GM19025 (cell line): ENCODE data around the gene ERGIC1.

Experiments
- ATAC-seq: cut with Tn5 transposase; IDR thresholded peaks from one replicate; pipeline ENCODE4 v1.9.1; 2021; ENCODE audit warnings: mild to moderate bottlenecking, low read depth, moderate library complexity; ENCODE audit not compliant: unreplicated experiment

The ERGIC1 gene

DNA sequence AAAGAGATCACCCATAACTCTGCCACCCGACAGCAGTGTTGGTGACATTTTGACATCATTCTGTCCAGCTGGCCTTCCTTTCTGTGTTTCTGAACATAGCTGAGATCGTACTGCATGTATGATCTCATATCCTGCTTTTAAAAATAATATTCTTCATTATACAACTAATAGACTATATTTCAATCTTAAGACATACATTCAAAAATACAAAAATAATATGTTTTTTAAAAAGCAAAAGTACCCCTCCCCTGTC, 77.5 kb downstream of the ERGIC1 start:
- ATAC-seq: no peak

DNA sequence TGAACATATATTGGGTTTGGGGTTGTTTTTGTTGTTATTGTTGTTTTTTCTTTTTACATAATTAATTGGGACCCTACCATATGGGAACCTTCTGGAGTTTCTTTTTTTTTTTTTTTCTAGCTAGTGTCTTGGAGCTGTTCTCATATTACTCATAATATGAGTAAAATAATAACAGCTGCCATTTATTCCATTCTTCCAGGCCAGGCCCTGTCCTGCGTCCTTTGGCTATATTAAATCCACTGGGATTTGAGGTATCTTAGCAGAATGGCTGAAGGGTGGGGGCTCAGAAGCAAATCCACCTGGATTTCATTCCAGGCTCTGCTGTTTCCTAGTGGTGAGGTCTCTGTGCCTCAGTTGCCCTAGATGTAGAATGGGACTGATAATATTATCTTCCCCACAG, 77.9 kb downstream of the ERGIC1 start:
- ATAC-seq: no peak

DNA sequence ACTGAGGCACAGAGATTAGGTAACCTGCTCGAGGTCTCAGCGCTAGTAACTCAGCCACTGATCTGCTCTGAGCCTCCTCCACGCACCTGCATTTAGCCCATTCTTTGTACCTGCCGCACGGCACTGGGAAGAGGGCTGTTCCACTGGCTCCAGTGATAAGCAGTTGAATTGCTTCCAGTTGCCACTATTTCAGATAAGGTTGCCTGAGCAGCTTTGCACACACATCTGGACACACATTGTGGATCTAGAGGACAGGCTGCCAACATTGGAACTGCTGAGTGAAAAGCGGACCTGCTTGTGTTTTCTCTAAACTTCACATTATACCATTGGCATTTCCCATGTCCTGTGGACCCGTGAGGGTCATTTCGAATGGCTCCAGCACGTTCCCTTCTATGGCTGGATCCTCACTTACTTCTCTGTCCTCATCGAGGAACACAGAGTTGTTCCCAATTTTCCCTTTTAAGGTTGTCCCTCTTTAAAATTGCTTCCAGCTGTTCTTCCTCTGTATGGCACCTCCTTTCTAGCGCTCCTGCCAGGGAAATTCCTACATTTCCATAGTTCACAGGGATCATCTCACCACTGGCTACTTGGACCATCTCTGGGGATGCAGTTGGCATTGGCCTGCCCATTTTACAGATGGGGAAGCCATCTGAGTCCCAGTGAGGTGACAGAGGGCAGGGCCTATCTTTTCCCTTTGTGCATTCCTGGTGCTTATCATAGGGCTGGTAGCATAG, 79.2 kb downstream of the ERGIC1 start:
- no peak for ATAC-seq

DNA sequence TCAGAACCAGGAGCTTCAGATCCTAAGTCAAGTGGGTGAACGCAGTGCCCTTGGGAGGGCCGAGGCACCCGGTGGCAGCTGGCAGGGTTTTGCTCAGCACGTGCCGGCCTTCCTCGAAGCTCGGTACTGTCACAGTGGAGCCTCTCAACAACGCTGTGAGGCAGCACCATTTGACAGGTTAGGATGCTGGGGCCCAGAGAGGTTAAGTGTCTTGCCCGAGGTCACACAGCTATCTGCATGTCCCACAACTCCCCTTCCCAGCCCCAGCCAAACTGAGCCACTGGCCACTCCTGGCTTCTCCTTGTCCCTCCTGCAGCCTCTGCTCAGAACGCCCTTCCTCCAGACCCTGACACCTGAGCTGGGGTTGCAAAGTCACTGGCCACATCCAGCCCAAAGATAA, 81.5 kb downstream of the ERGIC1 start:
- ATAC-seq: no peak

DNA sequence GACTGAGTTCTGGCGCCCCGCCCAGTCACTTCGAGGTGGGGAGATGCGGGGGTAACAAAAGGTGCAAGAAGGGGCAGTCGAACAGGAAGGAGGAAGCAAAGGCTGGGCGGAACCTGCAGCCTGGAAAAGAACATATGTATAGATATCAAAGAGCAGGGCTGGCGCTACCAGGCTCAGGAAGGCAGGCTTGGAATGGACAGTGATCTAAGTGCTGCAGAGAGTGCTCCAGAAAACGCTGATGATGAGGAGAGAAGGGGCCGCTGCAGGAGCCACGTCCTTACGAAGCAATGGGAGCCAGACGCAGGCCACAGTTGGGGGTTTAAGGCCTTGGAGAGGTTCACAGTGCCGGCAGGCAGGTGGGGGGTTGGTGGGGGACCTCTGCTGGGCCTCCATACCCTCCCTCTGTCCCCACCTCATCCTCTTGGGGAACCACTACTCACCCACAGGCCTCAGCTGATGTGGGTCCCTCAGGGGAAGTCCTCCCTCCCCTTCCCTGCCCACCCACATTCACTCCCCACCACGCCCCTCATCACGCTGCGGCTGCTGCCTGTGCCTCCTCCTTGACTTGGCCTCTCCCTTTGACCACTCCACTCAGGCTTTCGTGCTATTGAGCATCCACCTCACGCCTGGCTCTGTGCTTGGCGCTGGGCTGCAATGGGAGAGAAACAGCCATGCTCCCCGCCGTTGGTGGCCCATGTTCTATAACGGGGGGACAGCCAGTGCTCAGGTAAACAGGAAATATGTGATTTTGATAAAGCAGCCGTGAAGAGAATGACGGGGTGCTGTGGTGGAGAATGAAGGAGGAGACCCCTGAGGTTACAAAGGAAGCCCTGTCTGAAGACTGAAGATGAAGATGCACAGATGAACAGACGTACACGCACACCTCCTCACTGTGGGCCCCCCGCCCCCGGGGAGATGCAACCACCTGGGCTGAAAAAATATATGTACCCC, 84.6 kb downstream of the ERGIC1 start:
- no peak for ATAC-seq

DNA sequence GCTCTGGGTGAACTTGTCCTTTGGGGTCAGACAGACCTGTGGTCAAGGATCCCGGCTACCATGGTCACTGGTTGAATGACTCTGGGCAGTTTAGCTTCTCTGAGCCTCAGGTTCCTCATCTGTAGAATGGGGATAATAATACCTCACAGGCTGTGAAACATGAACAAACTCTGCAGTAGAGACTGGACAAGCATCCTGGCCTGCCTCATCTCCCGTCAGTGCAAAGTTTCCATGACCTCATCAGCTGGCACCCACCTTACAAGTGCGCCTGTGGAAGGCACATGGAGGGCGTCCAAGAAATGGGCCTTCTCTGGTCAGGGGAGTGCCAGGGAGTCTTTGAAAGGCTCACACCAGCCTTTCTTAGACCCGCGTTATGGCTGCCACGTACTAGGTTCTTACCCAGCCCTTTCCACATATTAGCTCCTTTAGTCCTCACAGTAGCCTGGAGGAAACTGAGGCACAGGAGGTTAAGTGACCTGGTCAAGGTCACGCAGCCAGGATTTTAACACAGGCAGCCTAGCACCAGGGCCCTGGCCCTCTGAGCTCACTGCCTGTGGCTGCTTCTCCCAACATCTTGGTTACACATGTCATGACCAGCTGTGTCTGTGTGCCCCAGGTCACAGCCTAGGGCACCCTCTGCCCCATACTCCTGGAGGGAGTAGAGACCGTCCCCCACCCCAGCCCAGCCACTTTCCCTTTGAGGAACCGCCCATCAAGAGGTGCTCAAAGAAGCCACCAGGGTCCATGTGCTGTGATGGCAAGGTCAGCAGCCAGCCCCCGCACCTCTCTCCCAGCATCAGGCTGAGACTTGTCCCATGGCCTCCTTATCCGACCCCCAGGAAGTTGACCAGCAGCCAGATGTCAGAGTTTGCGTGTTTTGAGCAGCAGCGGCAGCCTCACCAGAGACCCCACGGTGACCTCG, 85.7 kb downstream of the ERGIC1 start:
- no peak for ATAC-seq

DNA sequence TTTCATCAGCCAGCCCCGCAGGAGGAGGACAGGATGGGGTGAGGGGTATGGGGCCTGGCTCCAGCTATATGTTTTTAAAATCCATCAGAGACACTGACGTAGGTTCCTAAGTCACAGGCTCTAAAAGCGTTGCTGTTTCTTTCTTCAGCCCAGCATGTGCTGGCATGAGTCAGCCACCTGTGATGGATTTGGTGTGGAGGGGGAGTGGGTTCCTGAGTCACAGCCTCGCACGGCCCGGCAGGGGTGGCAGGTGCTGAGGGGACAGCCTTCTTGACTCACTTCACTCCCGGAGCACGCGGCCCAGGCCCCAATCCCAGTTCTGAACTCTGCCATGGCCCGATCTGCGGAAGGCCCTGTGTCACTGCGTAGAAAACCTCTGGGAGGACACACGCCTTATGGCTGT, 86.4 kb downstream of the ERGIC1 start:
- no peak for ATAC-seq

DNA sequence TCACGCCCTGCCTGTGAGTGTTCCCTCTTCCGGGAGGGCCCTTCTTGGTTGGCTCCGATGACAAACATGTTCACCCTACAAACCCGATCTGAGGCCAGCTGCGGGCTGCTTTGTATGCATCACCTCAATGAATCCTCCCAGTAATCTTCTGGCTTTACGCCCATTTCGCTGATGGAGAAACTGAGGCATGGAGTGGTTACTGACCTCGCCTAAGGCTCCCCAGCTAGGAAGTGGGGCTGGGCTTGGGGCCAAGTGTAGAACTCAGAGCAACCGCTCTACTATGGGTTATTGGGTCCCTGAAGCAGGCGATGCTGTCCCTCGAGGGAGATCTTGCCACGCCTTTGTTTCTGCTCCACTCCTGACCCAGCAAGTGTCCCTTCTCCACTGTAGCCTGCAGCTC, 86.9 kb downstream of the ERGIC1 start:
- no peak for ATAC-seq

DNA sequence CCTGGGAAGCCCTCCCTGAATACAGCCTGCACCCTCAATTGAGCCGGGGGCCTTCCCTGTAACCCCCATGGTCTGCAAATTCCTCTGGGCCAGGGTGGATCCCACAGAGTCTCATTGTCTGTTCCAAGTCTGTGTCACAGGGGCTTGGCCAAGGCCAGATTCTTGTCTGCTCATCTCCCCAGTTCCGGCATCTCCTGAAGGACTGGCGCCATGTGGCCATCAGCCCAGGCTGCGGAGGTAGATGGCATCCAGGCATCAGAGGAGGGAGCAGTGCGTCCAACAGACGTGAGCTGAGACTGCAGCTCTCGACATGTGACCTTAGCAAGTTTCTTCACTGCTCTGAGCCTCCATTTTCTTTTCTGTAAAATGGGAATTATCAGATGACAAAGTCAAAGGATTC, 87.9 kb downstream of the ERGIC1 start:
- no peak for ATAC-seq

DNA sequence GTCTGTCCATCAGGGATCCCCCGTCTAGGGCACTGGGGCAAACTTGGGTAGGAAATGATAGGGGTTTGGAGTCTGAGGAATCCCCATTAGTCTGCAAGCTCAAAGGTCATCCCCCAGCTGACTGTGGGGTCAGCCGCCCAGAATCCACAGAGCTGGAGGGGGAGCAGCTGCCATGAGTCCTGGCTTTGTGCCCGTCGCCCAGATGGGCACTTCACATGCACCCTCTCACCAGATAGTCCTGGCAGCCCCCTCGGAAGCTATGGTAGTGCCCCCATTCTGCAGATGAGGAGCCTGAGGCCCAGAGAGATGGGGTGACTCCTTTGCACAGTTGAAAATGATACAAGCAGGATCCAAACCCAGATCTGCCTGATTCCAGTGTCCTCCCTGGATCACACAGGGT, 89.5 kb downstream of the ERGIC1 start:
- no peak for ATAC-seq

DNA sequence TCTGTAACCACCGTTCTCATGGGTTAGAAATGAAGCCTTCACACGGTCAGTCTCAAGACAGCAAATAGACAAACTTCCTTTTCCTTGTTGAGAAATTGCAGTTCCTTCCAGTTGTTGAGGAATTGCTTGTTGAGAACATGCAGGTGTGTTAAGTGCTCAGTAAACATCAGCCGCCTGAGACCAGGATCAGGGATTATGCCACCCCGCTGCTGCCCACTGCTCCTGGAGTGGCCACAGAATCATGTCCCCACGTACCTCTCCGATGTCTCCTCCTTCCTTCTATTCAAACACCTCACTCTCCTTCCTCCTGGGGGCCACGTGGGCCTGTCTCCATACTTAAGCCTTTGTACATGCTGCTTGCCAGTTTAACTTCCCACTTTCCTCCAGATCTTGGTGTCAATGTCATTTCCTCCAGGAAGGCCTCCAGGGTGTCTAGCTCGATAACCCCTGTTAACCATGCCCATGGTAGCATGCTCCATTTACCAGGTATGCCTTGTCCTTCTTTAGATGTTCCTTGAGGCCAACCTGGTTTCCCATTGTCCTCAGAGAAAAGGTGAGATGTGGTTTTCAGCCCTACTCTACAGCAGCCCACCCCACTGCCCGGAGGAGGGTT, 91.4 kb downstream of the ERGIC1 start:
- no peak for ATAC-seq

DNA sequence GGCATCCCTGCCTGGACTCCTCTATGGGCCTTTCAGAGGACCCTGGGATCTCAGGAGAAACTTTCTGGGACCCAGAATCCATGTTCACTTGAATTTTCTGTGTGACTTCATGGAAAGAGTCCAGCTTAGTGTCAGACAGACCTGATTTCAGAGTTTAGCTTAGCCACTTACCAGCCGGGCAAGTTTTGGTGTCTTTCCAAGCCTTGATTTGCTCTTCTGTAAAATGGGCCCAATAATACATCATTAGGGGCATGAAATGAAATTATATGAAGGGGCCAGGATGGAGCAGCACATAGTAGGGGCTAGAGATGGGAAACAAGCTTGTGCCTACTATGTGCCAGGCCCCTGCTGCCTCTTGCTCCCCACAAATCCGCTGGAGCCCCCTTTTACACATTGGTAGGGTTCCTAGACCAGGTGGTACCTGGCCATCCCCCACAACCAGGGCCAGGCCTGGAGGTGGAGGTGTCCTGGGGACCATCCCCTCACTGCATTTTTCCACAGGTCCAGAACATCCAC, 92.0 kb downstream of the ERGIC1 start:
- ATAC-seq: no peak

DNA sequence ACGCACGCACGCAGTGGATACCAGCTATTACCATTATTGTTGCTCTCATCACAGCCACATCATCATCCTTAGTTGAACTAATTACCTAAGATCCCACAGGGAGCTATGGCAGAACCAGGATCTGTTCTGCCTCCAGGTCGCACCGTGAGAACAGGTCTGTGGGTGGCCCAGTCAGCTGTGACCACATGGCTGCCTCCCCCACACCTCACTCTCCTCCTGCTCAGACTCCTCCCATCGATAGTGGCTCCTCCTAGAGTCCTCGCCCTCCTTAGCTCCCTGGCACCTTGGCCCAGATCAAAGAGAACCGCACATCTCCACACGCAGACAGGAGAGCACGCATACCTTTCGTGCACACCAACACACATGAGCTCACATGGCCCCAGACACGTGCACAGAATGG, 92.7 kb downstream of the ERGIC1 start:
- no peak for ATAC-seq

DNA sequence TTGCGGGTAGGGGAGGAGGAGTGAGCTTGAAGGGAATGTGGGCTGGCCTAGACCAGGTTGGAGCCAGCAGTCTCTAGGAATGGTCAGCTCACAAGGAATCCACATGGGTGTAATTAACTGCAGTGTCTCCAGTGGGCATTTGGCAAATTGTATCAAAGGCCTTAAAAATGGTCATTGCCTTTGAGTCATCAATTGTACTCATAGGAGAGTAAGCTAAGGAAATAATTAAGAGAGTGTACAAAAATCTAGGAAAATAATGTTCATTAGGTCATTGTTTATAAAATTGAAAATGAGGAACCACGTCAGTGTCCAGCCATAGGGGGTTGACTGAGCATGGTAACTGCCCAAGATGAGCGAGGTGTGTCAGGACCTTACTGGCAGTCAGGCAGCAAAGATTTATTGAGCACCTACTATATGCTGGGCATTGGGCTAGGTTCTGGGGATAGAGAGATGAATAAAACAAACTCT, 95.4 kb downstream of the ERGIC1 start:
- no peak for ATAC-seq

DNA sequence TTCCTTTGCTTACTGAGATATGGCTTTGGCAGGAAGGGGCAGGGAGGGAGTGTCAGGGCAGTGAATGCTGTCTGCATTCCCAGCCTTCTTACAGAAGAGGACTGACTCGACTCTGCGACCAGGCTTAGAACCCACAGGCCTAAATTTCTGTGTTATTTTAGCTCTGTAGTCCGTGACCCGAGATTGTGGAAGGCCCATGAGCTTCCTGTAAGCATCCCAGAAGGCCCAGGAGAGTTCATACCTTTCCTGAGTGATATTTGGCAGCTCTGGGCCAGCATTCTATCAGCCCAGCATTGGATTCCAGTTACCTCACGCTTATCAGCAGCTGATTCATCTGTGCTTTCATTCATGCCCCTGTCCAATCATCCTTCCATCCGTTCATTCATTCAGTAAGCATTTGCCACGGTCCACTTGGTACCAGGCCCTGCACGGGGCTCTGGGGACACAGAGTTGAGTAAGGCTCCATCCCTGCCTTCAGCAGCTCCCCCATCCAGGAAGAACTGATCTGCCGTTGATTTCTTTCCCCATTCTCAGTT, 97.0 kb downstream of the ERGIC1 start:
- ATAC-seq: no peak

DNA sequence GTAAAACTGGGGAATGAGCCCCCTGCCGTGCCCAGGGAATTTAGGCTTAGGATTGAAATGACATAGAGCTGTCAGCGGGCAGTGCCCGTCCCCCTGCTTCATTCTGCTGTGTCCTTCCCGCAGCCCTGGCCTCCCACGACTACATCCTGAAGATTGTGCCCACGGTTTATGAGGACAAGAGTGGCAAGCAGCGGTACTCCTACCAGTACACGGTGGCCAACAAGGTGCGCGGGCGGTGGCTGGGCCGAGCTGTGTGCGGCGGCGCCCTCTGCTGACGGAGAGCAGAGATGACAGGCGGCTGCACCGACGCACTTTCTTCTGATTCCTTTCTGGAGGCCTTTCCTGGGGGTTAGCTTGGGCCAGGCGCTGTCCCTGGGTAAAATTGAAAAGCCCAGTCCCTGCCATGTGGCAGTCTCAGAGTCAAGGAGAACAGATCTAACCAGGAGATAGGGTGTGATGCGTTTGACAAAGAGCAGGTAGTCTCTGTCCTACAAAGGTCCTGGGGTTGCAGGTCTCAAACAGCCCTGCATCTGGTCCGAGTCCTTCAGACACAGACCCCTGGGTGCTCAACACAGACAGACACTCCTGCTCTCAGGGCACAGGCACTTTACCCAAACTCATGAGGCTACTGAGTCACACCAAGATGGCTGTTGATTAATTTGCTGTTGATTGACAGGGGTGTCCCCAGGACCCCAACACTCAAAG, 98.4 kb downstream of the ERGIC1 start:
- ATAC-seq: no peak

DNA sequence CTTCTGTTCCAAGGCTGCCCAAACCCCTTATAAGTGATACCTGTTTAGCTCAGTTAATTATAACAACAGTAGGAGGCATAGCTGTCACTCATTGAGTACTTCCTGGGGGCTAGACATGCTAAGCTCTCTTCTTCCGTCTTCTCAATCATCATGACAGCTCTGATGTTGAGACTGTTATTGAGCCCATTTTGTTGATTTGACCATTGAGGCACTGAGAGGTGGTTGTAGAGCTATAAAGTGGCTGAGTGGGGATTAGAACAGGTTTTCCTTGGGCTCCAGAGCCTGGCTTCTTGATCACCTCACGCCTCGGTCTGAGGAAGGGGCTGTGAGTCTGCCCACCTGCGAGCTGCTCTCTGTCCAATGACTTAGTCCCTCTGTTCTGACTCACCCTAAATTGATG, 99.2 kb downstream of the ERGIC1 start:
- ATAC-seq: no peak

DNA sequence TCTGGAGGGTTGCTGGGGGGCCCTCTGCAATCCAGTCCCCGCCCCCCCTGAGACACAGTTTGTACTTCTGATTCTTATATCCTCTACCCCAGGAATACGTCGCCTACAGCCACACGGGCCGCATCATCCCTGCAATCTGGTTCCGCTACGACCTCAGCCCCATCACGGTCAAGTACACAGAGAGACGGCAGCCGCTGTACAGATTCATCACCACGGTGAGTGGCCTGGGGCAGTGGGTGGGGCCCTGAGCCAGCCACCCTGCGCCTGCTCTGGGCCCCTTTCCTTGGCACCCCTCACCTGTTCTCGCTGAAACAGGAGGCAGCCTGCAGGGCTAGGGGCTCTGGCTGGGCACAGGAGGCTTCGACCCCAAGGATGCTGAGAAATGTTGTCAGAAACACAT, 101.0 kb downstream of the ERGIC1 start:
- no peak for ATAC-seq

DNA sequence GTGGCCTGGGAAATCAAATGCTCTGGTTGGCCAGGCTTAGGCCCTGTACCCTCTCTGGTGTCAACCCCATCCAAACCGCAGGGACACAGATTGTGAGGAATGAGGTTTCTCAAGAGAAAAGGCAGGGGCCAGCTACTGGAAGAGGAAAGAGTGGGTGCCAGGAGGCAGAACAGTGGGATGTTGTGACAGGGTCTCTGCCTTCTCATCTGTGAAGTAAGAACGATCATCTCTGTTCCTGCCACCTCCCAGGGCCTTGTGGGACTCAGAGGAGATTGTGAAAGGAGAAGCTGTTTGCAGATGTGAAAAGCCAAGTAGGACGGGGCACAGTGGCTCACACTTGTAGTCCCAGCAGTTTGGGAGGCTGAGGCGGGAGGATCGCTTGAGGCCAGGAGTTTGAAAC, 102.3 kb downstream of the ERGIC1 start:
- ATAC-seq: no peak
